GM23338 (cell line): ENCODE results near the gene FYN. TPM values are rescaled to one million over a fixed set of nuclear protein-coding genes. Genes with fewer than 3 reads are reported as not detected.

ENCODE experiments used
- ATAC-seq: fragments of 200-7000 bp; cut with Tn5 transposase; 3 replicates; pipeline ENCODE4 v1.9.1; 2020
- DNase-seq: peaks from one replicate; pipeline ENCODE4 v3.0.0-alpha.2; 2015; ENCODE audit warnings: low spot score
- H2AFZ ChIP-seq: fragments of 200-600 bp; sonication (generic); 2 replicates; pipeline ENCODE4 v1.8.0; 2016; ENCODE audit warnings: antibody characterized with exemption, mild to moderate bottlenecking, moderate library complexity
- H3F3A ChIP-seq: fragments of 200-600 bp; sonication (generic); replicated peaks from 2 replicates; pipeline ENCODE4 v1.8.0; 2017; ENCODE audit warnings: antibody characterized with exemption, mixed run types, low read depth
- H3K27ac ChIP-seq: fragments of 200-600 bp; sonication (generic); 2 replicates; pipeline ENCODE4 v1.6.1; 2016; ENCODE audit warnings: low read depth
- H3K27me3 ChIP-seq: fragments of 200-600 bp; sonication (generic); 2 replicates; pipeline ENCODE4 v1.8.0; 2016; ENCODE audit warnings: mild to moderate bottlenecking, mixed run types, moderate library complexity; ENCODE audit not compliant: insufficient read depth
- H3K36me3 ChIP-seq: fragments of 200-600 bp; sonication (generic); 2 replicates; pipeline ENCODE4 v1.8.0; 2016; ENCODE audit warnings: mild to moderate bottlenecking; ENCODE audit not compliant: insufficient read depth
- H3K4me1 ChIP-seq: fragments of 200-600 bp; sonication (generic); 2 replicates; pipeline ENCODE4 v1.8.0; 2016; ENCODE audit warnings: mild to moderate bottlenecking, moderate library complexity; ENCODE audit not compliant: insufficient read depth
- H3K4me2 ChIP-seq: fragments of 200-600 bp; sonication (generic); 2 replicates; pipeline ENCODE4 v1.7.1; 2017; ENCODE audit warnings: mixed run types
- H3K4me3 ChIP-seq: fragments of 200-600 bp; sonication (generic); 2 replicates; pipeline ENCODE4 v1.6.1; 2016; ENCODE audit warnings: mixed run types
- H3K79me2 ChIP-seq: fragments of 200-600 bp; sonication (generic); replicated peaks from 2 replicates; pipeline ENCODE4 v1.8.0; 2017; ENCODE audit warnings: mild to moderate bottlenecking; ENCODE audit not compliant: insufficient read depth
- H3K9me2 ChIP-seq: fragments of 200-600 bp; sonication (generic); 2 replicates; pipeline ENCODE4 v1.8.0; 2017; ENCODE audit not compliant: insufficient read depth
- H4K20me1 ChIP-seq: fragments of 200-600 bp; sonication (generic); replicated peaks from 2 replicates; pipeline ENCODE4 v1.8.0; 2017; ENCODE audit warnings: mild to moderate bottlenecking; ENCODE audit not compliant: insufficient read depth
- H3K27ac Mint-ChIP-seq: 2 replicates; pipeline ENCODE4 v1.8.0; 2020; ENCODE audit warnings: inconsistent platforms, mild to moderate bottlenecking, moderate library complexity, mixed read lengths
- H3K27me3 Mint-ChIP-seq: 3 replicates; pipeline ENCODE4 v1.8.0; 2022; ENCODE audit warnings: low read depth, mild to moderate bottlenecking, moderate library complexity, mixed read lengths, inconsistent platforms; ENCODE audit not compliant: insufficient read depth, poor library complexity
- H3K36me3 Mint-ChIP-seq: 3 replicates; pipeline ENCODE4 v1.8.0; 2021; ENCODE audit warnings: low read depth, mild to moderate bottlenecking, inconsistent platforms, moderate library complexity, mixed read lengths
- H3K4me1 Mint-ChIP-seq: 3 replicates; pipeline ENCODE4 v1.8.0; 2020; ENCODE audit warnings: mild to moderate bottlenecking, inconsistent platforms, mixed read lengths
- H3K4me3 Mint-ChIP-seq: 3 replicates; pipeline ENCODE4 v1.8.0; 2021; ENCODE audit warnings: moderate library complexity, mild to moderate bottlenecking, inconsistent platforms, mixed read lengths
- H3K9me3 Mint-ChIP-seq: 3 replicates; pipeline ENCODE4 v1.8.0; 2020; ENCODE audit warnings: moderate library complexity, mild to moderate bottlenecking, inconsistent platforms, mixed read lengths
- CREB1 ChIP-seq: fragments of 250-450 bp; sonication (Bioruptor Pico); IDR thresholded peaks from 2 replicates; pipeline ENCODE4 v1.5.0; 2020; ENCODE audit warnings: low read depth, mild to moderate bottlenecking, moderate library complexity
- ETS1 ChIP-seq: IDR thresholded peaks from 2 replicates; pipeline ENCODE4 v1.6.1; 2016; ENCODE audit warnings: antibody characterized with exemption
- EZH2 ChIP-seq: fragments of 200-600 bp; sonication (generic); IDR thresholded peaks from one replicate; pipeline ENCODE4 v1.8.0; 2017; ENCODE audit warnings: antibody characterized with exemption, mild to moderate bottlenecking, low read depth; ENCODE audit not compliant: unreplicated experiment
- EZH2phosphoT487 ChIP-seq: fragments of 200-600 bp; sonication (generic); IDR thresholded peaks from one replicate; pipeline ENCODE4 v1.8.1; 2018; ENCODE audit warnings: antibody characterized with exemption; ENCODE audit not compliant: unreplicated experiment
- JUNB ChIP-seq: IDR thresholded peaks from one replicate; pipeline ENCODE4 v1.6.1; 2016; ENCODE audit warnings: antibody characterized with exemption; ENCODE audit not compliant: unreplicated experiment
- NANOG ChIP-seq: IDR thresholded peaks from 2 replicates; pipeline ENCODE4 v1.6.1; 2016; ENCODE audit warnings: antibody characterized with exemption, borderline replicate concordance
- POLR2AphosphoS5 ChIP-seq: IDR thresholded peaks from 2 replicates; pipeline ENCODE4 v1.6.1; 2016; ENCODE audit warnings: antibody characterized with exemption, low read depth
- STAT1 ChIP-seq: IDR thresholded peaks from one replicate; pipeline ENCODE4 v1.6.1; 2016; ENCODE audit warnings: antibody characterized with exemption; ENCODE audit not compliant: unreplicated experiment
- ZNF114 ChIP-seq: fragments of 250-450 bp; sonication (Bioruptor Pico); IDR thresholded peaks from 2 replicates; pipeline ENCODE4 v1.5.0; 2020; ENCODE audit warnings: mild to moderate bottlenecking, moderate library complexity
- ZNF331 ChIP-seq: fragments of 250-450 bp; sonication (Bioruptor Pico); IDR thresholded peaks from 2 replicates; pipeline ENCODE4 v1.5.0; 2020; ENCODE audit warnings: low read depth, mild to moderate bottlenecking, moderate library complexity
- polyA plus RNA-seq: library from polyadenylated mRNA; unstranded; fragments of >200 nt; fragmentation: Nextera tagmentation; extraction: Ambion mirVana; gene quantifications from 2 replicates; pipeline ENCODE4 v1.2.1, GENCODE V29; 2016
- total RNA-seq: library from RNA; depleted of rRNA; stranded (reverse); fragments of >200 nt; shearing (Covaris generic); gene quantifications from 2 replicates; pipeline ENCODE4 v1.2.3, GENCODE V29; 2014
- TF ChIP-seq, protein P1 (sequence below), 2 experiments: fragments of 200-600 bp in 1 of 2; sonication (generic) in 1 of 2; conservative IDR thresholded peaks; 2 replicates each; pipeline versions ENCODE4 v1.5.1 to v1.6.1; 2016 to 2017; ENCODE audit warnings: antibody characterized with exemption in 2 of 2, low read depth in 2 of 2, mild to moderate bottlenecking in 2 of 2, moderate library complexity in 1 of 2
- TF ChIP-seq, protein P2 (sequence below): fragments of 250-450 bp; sonication (Bioruptor Pico); IDR thresholded peaks from 2 replicates; pipeline ENCODE4 v1.5.0; 2020; ENCODE audit warnings: mild to moderate bottlenecking, moderate library complexity
- TF ChIP-seq, protein P3 (sequence below): IDR thresholded peaks from one replicate; pipeline ENCODE4 v1.6.1; 2018; ENCODE audit warnings: antibody characterized with exemption; ENCODE audit not compliant: unreplicated experiment

The FYN gene
- total and polyA plus RNA-seq, 2 experiments from 2014 or later: 46.8 to 143 TPM

DNA sequence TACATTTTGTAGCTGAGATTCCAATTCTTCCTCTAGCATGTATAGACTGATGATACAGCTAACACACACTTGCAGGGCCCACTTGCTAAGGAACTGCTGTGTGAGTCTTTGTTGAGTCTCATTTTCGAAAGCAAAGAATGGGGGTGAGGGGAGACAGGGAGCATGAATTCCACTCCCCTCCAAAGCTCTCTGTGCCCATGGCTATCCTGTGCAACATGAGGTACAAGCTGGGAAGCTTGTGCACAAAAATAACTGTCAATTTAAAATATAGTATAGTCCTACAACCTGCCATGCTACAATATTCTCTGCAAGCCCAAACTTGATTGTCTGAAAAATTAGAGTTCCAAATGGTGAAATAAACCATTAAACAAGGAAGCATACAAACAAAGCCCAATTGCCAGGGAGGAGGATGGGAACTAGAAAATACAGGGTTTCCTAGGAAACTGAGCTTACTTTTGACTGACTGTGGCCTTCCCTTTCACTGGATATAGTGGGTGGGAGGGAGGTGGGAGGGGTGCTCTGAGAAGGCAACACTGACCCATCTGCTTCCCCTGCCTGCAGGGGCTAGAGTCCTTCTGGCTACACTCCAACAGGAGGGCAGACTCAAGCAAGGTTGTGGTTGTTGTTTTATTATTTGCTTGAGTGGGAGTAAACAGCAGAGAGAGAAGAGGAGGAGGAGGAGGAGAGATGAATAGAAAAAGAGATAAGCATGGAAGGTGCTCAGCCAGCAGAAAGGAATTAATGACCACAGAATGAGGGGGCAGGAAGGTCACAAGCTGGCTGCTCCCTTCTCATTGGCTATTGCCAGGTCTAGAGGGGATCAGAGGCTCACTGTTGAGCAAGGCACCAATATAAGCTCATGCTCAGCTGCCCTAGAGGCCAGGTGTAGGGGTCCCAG is 84.6 kb downstream of the FYN start:
- Histone ChIP-seq H3K27me3 (no peaks in the 10 kb centered on the region), H4K20me1 (no peaks in the 10 kb centered on the region; the same call in 1 of the 2 replicates), H3K9me2 (no peaks in the 10 kb centered on the region), H3K79me2 (peaks cover 38% of the 10 kb centered on the region), H3K27ac (no peak overlapping the region), H3K4me3 (no peak overlapping the region), H3K4me1 (peaks cover 19% of the 10 kb centered on the region), H3K4me2 (no peak overlapping the region), H3F3A (no peaks in the 10 kb centered on the region), H3K36me3 (no peaks in the 10 kb centered on the region), H2AFZ (no peak overlapping the region)
- no peak overlapping the region for H3K4me3 Mint-ChIP-seq
- no peaks in the 10 kb centered on the region; the same call in 1 of the 3 replicates for H3K9me3 Mint-ChIP-seq
- H3K4me1 Mint-ChIP-seq: peaks cover 24% of the 10 kb centered on the region
- no peak for DNase-seq
- ATAC-seq: peak; percentile 69
- peaks cover 3% of the 10 kb centered on the region; the same call in 1 of the 3 replicates for H3K36me3 Mint-ChIP-seq
- peaks cover 2% of the 10 kb centered on the region for H3K27me3 Mint-ChIP-seq
- TF ChIP-seq JUNB (no peak), EZH2 (no peak), ETS1 (no peak), ZNF331 (CRISPR knock-in tag) (no peak), POLR2AphosphoS5 (no peak), ZNF114 (CRISPR knock-in tag) (no peak), CREB1 (CRISPR knock-in tag) (no peak), STAT1 (no peak), EZH2phosphoT487 (no peak), NANOG (no peak)
- TF ChIP-seq, protein P1, sequence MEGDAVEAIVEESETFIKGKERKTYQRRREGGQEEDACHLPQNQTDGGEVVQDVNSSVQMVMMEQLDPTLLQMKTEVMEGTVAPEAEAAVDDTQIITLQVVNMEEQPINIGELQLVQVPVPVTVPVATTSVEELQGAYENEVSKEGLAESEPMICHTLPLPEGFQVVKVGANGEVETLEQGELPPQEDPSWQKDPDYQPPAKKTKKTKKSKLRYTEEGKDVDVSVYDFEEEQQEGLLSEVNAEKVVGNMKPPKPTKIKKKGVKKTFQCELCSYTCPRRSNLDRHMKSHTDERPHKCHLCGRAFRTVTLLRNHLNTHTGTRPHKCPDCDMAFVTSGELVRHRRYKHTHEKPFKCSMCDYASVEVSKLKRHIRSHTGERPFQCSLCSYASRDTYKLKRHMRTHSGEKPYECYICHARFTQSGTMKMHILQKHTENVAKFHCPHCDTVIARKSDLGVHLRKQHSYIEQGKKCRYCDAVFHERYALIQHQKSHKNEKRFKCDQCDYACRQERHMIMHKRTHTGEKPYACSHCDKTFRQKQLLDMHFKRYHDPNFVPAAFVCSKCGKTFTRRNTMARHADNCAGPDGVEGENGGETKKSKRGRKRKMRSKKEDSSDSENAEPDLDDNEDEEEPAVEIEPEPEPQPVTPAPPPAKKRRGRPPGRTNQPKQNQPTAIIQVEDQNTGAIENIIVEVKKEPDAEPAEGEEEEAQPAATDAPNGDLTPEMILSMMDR (conservative IDR thresholded peaks at IDR 0.05; ENCODE audit: low read depth in 2 of 2): no peak
- TF ChIP-seq, protein P2, sequence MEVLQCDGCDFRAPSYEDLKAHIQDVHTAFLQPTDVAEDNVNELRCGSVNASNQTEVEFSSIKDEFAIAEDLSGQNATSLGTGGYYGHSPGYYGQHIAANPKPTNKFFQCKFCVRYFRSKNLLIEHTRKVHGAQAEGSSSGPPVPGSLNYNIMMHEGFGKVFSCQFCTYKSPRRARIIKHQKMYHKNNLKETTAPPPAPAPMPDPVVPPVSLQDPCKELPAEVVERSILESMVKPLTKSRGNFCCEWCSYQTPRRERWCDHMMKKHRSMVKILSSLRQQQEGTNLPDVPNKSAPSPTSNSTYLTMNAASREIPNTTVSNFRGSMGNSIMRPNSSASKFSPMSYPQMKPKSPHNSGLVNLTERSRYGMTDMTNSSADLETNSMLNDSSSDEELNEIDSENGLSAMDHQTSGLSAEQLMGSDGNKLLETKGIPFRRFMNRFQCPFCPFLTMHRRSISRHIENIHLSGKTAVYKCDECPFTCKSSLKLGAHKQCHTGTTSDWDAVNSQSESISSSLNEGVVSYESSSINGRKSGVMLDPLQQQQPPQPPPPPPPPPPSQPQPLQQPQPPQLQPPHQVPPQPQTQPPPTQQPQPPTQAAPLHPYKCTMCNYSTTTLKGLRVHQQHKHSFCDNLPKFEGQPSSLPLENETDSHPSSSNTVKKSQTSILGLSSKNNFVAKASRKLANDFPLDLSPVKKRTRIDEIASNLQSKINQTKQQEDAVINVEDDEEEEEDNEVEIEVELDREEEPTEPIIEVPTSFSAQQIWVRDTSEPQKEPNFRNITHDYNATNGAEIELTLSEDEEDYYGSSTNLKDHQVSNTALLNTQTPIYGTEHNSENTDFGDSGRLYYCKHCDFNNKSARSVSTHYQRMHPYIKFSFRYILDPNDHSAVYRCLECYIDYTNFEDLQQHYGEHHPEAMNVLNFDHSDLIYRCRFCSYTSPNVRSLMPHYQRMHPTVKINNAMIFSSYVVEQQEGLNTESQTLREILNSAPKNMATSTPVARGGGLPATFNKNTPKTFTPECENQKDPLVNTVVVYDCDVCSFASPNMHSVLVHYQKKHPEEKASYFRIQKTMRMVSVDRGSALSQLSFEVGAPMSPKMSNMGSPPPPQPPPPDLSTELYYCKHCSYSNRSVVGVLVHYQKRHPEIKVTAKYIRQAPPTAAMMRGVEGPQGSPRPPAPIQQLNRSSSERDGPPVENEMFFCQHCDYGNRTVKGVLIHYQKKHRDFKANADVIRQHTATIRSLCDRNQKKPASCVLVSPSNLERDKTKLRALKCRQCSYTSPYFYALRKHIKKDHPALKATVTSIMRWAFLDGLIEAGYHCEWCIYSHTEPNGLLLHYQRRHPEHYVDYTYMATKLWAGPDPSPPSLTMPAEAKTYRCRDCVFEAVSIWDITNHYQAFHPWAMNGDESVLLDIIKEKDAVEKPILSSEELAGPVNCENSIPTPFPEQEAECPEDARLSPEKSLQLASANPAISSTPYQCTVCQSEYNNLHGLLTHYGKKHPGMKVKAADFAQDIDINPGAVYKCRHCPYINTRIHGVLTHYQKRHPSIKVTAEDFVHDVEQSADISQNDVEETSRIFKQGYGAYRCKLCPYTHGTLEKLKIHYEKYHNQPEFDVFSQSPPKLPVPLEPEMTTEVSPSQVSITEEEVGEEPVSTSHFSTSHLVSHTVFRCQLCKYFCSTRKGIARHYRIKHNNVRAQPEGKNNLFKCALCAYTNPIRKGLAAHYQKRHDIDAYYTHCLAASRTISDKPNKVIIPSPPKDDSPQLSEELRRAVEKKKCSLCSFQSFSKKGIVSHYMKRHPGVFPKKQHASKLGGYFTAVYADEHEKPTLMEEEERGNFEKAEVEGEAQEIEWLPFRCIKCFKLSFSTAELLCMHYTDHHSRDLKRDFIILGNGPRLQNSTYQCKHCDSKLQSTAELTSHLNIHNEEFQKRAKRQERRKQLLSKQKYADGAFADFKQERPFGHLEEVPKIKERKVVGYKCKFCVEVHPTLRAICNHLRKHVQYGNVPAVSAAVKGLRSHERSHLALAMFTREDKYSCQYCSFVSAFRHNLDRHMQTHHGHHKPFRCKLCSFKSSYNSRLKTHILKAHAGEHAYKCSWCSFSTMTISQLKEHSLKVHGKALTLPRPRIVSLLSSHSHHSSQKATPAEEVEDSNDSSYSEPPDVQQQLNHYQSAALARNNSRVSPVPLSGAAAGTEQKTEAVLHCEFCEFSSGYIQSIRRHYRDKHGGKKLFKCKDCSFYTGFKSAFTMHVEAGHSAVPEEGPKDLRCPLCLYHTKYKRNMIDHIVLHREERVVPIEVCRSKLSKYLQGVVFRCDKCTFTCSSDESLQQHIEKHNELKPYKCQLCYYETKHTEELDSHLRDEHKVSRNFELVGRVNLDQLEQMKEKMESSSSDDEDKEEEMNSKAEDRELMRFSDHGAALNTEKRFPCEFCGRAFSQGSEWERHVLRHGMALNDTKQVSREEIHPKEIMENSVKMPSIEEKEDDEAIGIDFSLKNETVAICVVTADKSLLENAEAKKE (CRISPR knock-in tag): no peak
- TF ChIP-seq, protein P3, sequence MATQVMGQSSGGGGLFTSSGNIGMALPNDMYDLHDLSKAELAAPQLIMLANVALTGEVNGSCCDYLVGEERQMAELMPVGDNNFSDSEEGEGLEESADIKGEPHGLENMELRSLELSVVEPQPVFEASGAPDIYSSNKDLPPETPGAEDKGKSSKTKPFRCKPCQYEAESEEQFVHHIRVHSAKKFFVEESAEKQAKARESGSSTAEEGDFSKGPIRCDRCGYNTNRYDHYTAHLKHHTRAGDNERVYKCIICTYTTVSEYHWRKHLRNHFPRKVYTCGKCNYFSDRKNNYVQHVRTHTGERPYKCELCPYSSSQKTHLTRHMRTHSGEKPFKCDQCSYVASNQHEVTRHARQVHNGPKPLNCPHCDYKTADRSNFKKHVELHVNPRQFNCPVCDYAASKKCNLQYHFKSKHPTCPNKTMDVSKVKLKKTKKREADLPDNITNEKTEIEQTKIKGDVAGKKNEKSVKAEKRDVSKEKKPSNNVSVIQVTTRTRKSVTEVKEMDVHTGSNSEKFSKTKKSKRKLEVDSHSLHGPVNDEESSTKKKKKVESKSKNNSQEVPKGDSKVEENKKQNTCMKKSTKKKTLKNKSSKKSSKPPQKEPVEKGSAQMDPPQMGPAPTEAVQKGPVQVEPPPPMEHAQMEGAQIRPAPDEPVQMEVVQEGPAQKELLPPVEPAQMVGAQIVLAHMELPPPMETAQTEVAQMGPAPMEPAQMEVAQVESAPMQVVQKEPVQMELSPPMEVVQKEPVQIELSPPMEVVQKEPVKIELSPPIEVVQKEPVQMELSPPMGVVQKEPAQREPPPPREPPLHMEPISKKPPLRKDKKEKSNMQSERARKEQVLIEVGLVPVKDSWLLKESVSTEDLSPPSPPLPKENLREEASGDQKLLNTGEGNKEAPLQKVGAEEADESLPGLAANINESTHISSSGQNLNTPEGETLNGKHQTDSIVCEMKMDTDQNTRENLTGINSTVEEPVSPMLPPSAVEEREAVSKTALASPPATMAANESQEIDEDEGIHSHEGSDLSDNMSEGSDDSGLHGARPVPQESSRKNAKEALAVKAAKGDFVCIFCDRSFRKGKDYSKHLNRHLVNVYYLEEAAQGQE: no peak
- no peak overlapping the region for H3K27ac Mint-ChIP-seq
